Measurements from ENCODE around the gene SLC4A1AP.

GRCh38 chr2:27702302-27702701 is 38.6 kb downstream of the SLC4A1AP start:
- TF ChIP-seq CTCF (IDR thresholded peaks at IDR 0.05; ENCODE audit: low read depth, low read length) (no peak), EZH2phosphoT487 (IDR thresholded peaks at IDR 0.05; ENCODE audit: low read depth) (no peak)
